Mammary epithelial cell (primary cell): Measurements from ENCODE around the gene CLSTN3.

Experiments
- CTCF ChIP-seq, 2 donors: IDR thresholded peaks in 1 of 2; conservative IDR thresholded peaks in 1 of 2; 2 replicates each; pipeline ENCODE4 v1.5.1; 2011 to 2012; ENCODE audit warnings: inconsistent platforms in 2 of 2, low read length in 2 of 2, mild to moderate bottlenecking in 2 of 2, control low read depth in 1 of 2, low read depth in 1 of 2; ENCODE audit not compliant: insufficient read depth in 1 of 2; ENCODE audit errors: extremely low read depth in 1 of 2
- EZH2 ChIP-seq: IDR thresholded peaks from 2 replicates; pipeline ENCODE4 v1.6.1; 2012; ENCODE audit warnings: low read length, inconsistent platforms, borderline replicate concordance

DNA sequence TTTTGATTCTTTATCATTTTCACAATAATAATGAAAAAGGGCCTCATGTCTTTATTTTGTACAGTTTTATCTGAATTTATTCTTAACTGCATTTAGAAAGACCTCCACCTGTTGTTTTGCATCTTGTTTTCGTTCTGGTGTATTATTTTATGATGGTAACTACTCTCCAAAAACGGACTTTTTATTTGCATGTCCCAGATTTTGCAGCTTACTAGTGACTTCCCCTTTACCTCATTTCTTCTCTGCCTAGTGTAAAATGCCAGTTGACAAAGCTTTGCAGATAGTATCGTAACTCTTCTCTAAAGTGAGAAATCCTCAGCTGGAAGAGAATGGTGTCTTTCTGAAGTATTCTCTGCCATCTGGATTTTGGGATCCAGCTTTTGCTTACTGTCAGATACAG lies 76.5 kb downstream of the CLSTN3 start:
- TF ChIP-seq EZH2 (no peak), CTCF (conservative IDR thresholded peaks at IDR 0.05 in 1 of 2, IDR thresholded peaks at IDR 0.05 in 1 of 2; ENCODE audit: extremely low read depth in 1 of 2, insufficient read depth in 1 of 2, low read depth in 1 of 2, low read length in 2 of 2) (no peak)
